ENCODE measurements around the gene OLFML1. TPM values are rescaled to one million over a fixed set of nuclear protein-coding genes. Genes with fewer than 3 reads are reported as not detected.
"Not testable (repeated sequence)": the region's sequence is repeated elsewhere in the genome, so short reads cannot be mapped to it uniquely, and the experiment has no call there.

The OLFML1 gene
- total RNA-seq, 1 donor from 2014 or later: 0.33 TPM

DNA sequence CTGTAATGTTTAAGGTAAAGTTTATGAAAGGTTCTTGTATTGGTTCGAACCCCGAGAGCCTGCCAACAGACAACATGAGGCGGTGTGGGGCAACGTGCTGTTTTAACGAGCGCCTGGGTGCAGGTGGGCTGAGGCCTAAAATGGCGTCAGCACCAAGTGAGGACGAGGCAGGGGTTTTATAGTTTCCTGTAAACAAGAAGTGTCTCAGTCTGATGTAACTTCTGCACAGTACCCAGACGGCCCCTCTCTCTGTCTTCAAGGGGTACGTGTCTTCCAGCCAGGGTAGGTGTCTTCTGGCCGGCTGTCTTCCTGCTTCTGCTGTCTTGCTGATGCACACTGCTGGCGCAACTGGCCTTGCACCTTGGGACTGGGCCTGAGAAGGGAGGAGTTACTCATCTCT, 31.2 kb downstream of the OLFML1 start:
- Mint-ChIP-seq H3K27me3 (ENCODE audit: unreplicated experiment) (peaks cover 16% of the 10 kb centered on the region), H3K36me3 (ENCODE audit: low read depth, unreplicated experiment) (no peaks in the 10 kb centered on the region), H3K27ac (ENCODE audit: unreplicated experiment) (no peak overlapping the region), H3K4me1 (ENCODE audit: unreplicated experiment) (peaks cover 13% of the 10 kb centered on the region), H3K4me3 (ENCODE audit: unreplicated experiment) (no peak overlapping the region), H3K9me3 (ENCODE audit: unreplicated experiment) (no peaks in the 10 kb centered on the region)
- TF ChIP-seq, protein P1, sequence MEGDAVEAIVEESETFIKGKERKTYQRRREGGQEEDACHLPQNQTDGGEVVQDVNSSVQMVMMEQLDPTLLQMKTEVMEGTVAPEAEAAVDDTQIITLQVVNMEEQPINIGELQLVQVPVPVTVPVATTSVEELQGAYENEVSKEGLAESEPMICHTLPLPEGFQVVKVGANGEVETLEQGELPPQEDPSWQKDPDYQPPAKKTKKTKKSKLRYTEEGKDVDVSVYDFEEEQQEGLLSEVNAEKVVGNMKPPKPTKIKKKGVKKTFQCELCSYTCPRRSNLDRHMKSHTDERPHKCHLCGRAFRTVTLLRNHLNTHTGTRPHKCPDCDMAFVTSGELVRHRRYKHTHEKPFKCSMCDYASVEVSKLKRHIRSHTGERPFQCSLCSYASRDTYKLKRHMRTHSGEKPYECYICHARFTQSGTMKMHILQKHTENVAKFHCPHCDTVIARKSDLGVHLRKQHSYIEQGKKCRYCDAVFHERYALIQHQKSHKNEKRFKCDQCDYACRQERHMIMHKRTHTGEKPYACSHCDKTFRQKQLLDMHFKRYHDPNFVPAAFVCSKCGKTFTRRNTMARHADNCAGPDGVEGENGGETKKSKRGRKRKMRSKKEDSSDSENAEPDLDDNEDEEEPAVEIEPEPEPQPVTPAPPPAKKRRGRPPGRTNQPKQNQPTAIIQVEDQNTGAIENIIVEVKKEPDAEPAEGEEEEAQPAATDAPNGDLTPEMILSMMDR (IDR thresholded peaks at IDR 0.05; ENCODE audit: unreplicated experiment): no peak
- DNase-seq (ENCODE audit: low spot score): no peak

DNA sequence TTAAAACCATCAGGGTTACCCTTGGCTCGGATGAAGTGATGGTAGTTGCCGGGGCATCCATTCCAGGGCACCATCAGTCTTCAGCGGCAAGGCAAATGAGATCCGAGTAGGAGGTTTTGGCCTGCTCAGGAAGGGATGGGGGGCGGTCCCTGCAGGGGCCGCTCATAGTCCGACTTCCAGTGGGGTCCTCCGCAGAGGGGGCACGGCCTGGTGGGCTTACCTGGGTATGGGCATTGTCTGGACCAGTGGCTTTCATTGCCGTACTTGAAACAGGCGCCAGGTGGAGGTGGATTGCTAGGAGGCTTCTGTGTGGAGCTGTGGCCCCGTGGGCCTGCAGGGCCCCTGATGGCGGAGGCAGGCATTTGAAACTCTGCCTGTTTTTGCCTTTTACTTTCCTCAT, 32.4 kb downstream of the OLFML1 start:
- not testable (repeated sequence) for H3K27ac Mint-ChIP-seq (ENCODE audit: unreplicated experiment); H3K9me3 Mint-ChIP-seq (ENCODE audit: unreplicated experiment); H3K4me3 Mint-ChIP-seq (ENCODE audit: unreplicated experiment); DNase-seq (ENCODE audit: low spot score); H3K36me3 Mint-ChIP-seq (ENCODE audit: low read depth, unreplicated experiment); H3K4me1 Mint-ChIP-seq (ENCODE audit: unreplicated experiment)
- H3K27me3 Mint-ChIP-seq (ENCODE audit: unreplicated experiment): peaks cover 16% of the 10 kb centered on the region

DNA sequence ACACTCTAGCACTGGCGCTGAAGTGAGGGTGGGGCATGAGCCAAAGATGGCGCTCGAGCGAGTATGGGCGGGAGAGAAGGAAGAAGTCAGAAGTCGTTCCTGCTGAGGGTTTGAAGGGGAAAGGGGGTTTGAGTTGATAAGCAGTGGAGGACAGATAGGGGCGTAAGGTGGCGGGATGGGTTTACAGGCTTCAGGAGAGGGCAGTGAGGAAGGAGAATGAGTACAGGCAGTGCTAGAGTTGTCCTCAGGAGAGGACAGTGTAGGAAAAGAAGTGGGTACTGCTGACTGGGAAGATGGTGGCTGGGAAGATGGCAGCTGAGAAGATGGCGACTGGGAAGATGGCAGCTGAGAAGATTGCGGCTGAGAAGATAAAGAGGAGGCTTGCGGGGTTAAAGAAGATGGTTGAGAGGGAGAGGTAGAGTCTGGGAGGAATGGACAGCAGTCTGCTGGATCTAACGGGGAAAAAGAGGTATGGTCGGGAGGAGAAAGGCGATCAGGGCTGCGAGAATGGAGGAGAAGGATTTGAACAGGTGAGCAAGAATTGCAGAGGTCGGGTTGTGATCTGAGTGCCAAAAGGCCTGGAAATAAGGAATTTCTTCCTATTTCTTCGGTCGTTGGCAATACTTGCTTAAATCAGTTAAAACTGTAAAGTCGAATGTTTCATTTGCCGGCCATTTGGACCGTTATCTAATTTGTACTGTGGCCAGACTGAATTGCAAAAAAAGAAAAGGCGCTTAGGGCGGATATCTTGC, 33.7 kb downstream of the OLFML1 start:
- H3K27me3 Mint-ChIP-seq (ENCODE audit: unreplicated experiment): peaks cover 17% of the 10 kb centered on the region
- TF ChIP-seq, protein P1 (IDR thresholded peaks at IDR 0.05; ENCODE audit: unreplicated experiment): no peak
- H3K4me1 Mint-ChIP-seq (ENCODE audit: unreplicated experiment): peaks cover 2% of the 10 kb centered on the region
- no peak overlapping the region for H3K4me3 Mint-ChIP-seq (ENCODE audit: unreplicated experiment)
- H3K36me3 Mint-ChIP-seq (ENCODE audit: low read depth, unreplicated experiment): no peaks in the 10 kb centered on the region
- DNase-seq (ENCODE audit: low spot score): no peak
- H3K9me3 Mint-ChIP-seq (ENCODE audit: unreplicated experiment): no peaks in the 10 kb centered on the region
- H3K27ac Mint-ChIP-seq (ENCODE audit: unreplicated experiment): no peak overlapping the region

DNA sequence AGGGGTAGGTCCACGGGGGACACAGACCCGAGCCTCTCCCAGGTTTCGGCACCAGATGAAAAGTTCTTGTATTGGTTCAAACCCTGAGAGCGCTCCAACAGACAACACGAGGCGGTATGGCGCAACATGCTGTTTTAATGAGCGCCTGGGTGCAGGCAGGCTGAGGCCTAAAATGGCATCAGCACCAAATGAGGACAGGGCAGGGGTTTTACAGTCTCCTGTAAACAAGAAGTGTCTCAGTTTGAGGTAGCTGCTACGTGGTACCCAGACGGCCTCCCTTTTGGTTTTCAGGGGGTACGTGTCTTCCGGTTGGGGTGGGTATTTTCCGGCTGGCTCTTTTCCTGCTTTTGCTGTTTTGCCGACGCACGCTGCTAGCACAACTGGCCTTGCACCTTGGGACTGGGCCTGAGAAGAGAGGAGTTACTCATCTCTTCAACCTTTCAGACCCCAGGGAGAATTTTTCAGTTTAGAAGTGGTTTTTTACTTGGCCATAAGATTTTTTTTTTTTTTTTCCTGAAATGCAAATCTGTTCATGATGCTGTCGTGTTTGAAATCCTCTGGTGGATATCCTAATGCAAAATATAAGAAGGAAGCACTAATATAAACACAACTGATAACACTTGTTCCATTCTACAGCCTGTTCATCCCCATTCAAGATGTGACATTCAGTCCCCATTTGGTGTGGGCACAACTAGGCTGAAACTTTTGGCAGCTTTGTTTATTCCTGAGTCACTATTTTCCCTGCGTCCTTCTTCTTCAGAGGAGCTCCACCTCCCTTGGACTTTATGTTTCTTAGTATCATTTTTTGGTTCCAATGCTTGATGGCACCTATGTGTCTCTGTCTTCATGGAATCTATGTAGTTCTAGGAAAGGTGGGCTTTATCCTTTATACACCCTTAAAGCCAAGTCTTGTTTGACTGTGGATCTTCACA, 35.0 kb downstream of the OLFML1 start:
- Mint-ChIP-seq H3K4me3 (ENCODE audit: unreplicated experiment) (no peak overlapping the region), H3K27me3 (ENCODE audit: unreplicated experiment) (peaks cover 15% of the 10 kb centered on the region), H3K4me1 (ENCODE audit: unreplicated experiment) (no peaks in the 10 kb centered on the region), H3K27ac (ENCODE audit: unreplicated experiment) (no peak overlapping the region), H3K9me3 (ENCODE audit: unreplicated experiment) (no peaks in the 10 kb centered on the region), H3K36me3 (ENCODE audit: low read depth, unreplicated experiment) (no peaks in the 10 kb centered on the region)
- DNase-seq (ENCODE audit: low spot score): no peak
- TF ChIP-seq, protein P1 (IDR thresholded peaks at IDR 0.05; ENCODE audit: unreplicated experiment): no peak

DNA sequence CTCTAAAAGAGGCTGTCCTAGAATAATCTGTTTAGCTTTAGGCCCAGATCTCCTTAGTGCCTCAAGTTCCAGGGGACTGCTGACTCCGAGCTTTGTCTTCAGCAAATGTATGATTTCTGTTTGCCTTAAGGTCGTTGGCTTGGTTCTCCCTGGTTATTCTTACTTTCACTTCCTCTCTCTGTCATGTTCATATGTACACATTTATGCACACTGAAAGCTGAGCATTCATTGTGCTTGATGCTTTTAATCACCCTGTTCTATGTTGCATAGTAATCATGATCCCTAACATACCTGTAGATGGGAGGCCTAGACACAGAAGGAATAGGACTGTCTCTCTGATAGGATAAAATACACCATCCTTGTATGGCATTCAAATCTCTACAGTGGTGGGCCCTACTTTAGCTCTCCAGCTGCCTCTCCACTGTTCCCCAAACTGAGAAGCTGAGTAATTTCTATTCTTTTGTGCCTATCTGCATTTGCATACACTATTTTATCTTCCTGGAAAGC, 35.7 kb downstream of the OLFML1 start:
- TF ChIP-seq, protein P1 (IDR thresholded peaks at IDR 0.05; ENCODE audit: unreplicated experiment): no peak
- no peak for DNase-seq (ENCODE audit: low spot score)
- Mint-ChIP-seq H3K36me3 (ENCODE audit: low read depth, unreplicated experiment) (no peaks in the 10 kb centered on the region), H3K27me3 (ENCODE audit: unreplicated experiment) (peaks cover 12% of the 10 kb centered on the region), H3K9me3 (ENCODE audit: unreplicated experiment) (no peaks in the 10 kb centered on the region), H3K27ac (ENCODE audit: unreplicated experiment) (no peak overlapping the region), H3K4me3 (ENCODE audit: unreplicated experiment) (no peak overlapping the region), H3K4me1 (ENCODE audit: unreplicated experiment) (no peaks in the 10 kb centered on the region)

Measured in endothelial cell (in vitro differentiated cells).